Stimulated activated CD8-positive, alpha-beta memory T cell treated with anti-CD3 and anti-CD28 coated beads, Interleukin-2, amount 100 ng/mL, for 48 hours (primary cell): ENCODE results near the gene PLCD1.
A peak's percentile ranks its signal among the peaks of the same experiment; 100 is the strongest.
"Not testable (repeated sequence)": the region's sequence is repeated elsewhere in the genome, so short reads cannot be mapped to it uniquely, and the experiment has no call there.

ENCODE experiments used
- DNase-seq, 2 donors: peaks; one replicate each; pipeline ENCODE4 v3.0.0-alpha.2; 2020; ENCODE audit warnings: low read depth in 2 of 2

PLCD1 gene

GRCh38 chr3:37986479-37987314 is 42.7 kb downstream of the PLCD1 start:
- DNase-seq: no peak

GRCh38 chr3:37985637-37986320 is 43.7 kb downstream of the PLCD1 start:
- DNase-seq: no peak

- DNase-seq: no peak
Observed at GRCh38 chr3:37984596-37984995, 44.8 kb downstream of the PLCD1 start.

- no peak for DNase-seq
Observed at GRCh38 chr3:37984051-37984450, 45.4 kb downstream of the PLCD1 start.

- no peak for DNase-seq
Observed at GRCh38 chr3:37982331-37982730, 47.1 kb downstream of the PLCD1 start.

- no peak for DNase-seq
Observed at GRCh38 chr3:37981348-37981664, 48.1 kb downstream of the PLCD1 start.

- DNase-seq: no peak
Observed at GRCh38 chr3:37980462-37981347, 48.7 kb downstream of the PLCD1 start.

- DNase-seq: no peak
Observed at GRCh38 chr3:37979541-37980461, 49.6 kb downstream of the PLCD1 start.

GRCh38 chr3:37974121-37975083 is 55.0 kb downstream of the PLCD1 start:
- DNase-seq: peak; percentile 37 to 48

- no peak for DNase-seq
Observed at GRCh38 chr3:37973246-37974054, 56.0 kb downstream of the PLCD1 start.

GRCh38 chr3:37972056-37972455 is 57.4 kb downstream of the PLCD1 start:
- not testable (repeated sequence) for DNase-seq

GRCh38 chr3:37971467-37971866 is 58.0 kb downstream of the PLCD1 start:
- no peak for DNase-seq

- no peak for DNase-seq
Observed at GRCh38 chr3:37970802-37971201, 58.6 kb downstream of the PLCD1 start.

- DNase-seq: no peak
Observed at GRCh38 chr3:37969596-37970100, 59.8 kb downstream of the PLCD1 start.

- no peak for DNase-seq
Observed at GRCh38 chr3:37968813-37969595, 60.4 kb downstream of the PLCD1 start.

GRCh38 chr3:37968199-37968598 is 61.2 kb downstream of the PLCD1 start:
- DNase-seq: no peak

- peak; percentile 34 to 52 for DNase-seq
Observed at GRCh38 chr3:37967260-37967881, 62.1 kb downstream of the PLCD1 start.

GRCh38 chr3:37964716-37965115 is 64.7 kb downstream of the PLCD1 start:
- DNase-seq: no peak
